Stomach (tissue), 4 donors: ENCODE measurements around the gene TMEM143.

ENCODE experiments used
- POLR2A ChIP-seq, 4 donors: fragments of 450-650 bp; IDR thresholded peaks; one replicate each; pipeline ENCODE4 v1.6.1; 2016; ENCODE audit warnings: antibody characterized with exemption in 4 of 4, control low read depth in 2 of 4, mild to moderate bottlenecking in 1 of 4, moderate library complexity in 1 of 4
- TF ChIP-seq, protein P1 (sequence below), 7 experiments: fragments of 450-650 bp in 4 of 7; fragments of 200-600 bp in 3 of 7; sonication (generic) in 3 of 7; IDR thresholded peaks; one replicate each; pipeline ENCODE4 v1.5.1; 2016 to 2019; ENCODE audit warnings: antibody characterized with exemption in 7 of 7, control low read depth in 2 of 7, mild to moderate bottlenecking in 1 of 7

DNA sequence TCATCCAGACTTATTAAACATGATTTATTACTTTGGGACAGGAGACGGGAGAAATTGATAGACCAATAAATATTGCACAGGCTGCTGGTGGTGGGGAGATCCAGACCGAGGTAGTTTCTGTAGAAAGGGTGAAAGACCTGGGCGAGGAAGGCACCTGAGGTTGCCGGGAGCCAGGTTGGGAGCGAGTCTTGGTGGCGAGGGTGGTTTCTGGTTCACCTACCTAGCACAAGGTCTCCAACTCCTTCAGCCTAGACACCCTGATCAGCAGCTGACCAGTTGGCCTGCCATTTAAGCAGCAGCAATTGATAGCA is 31.4 kb downstream of the TMEM143 start:
- TF ChIP-seq, protein P1, sequence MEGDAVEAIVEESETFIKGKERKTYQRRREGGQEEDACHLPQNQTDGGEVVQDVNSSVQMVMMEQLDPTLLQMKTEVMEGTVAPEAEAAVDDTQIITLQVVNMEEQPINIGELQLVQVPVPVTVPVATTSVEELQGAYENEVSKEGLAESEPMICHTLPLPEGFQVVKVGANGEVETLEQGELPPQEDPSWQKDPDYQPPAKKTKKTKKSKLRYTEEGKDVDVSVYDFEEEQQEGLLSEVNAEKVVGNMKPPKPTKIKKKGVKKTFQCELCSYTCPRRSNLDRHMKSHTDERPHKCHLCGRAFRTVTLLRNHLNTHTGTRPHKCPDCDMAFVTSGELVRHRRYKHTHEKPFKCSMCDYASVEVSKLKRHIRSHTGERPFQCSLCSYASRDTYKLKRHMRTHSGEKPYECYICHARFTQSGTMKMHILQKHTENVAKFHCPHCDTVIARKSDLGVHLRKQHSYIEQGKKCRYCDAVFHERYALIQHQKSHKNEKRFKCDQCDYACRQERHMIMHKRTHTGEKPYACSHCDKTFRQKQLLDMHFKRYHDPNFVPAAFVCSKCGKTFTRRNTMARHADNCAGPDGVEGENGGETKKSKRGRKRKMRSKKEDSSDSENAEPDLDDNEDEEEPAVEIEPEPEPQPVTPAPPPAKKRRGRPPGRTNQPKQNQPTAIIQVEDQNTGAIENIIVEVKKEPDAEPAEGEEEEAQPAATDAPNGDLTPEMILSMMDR (IDR thresholded peaks at IDR 0.05), result no peak
- TF ChIP-seq POLR2A (IDR thresholded peaks at IDR 0.05), result no peak
